GM10847 (cell line): Measurements from ENCODE around the gene NPAS2.

Experiments used
- POLR2A ChIP-seq: IDR thresholded peaks from 2 replicates; pipeline ENCODE4 v1.6.1; 2011; ENCODE audit not compliant: insufficient read length; ENCODE audit errors: extremely low read depth

Gene NPAS2

GRCh38 chr2:100909534-100910081 is 89.7 kb downstream of the NPAS2 start:
- no peak for TF ChIP-seq POLR2A

- no peak for TF ChIP-seq POLR2A
Observed at GRCh38 chr2:100910111-100910510, 90.2 kb downstream of the NPAS2 start.

- no peak for TF ChIP-seq POLR2A
Observed at GRCh38 chr2:100919316-100919715, 99.4 kb downstream of the NPAS2 start.

GRCh38 chr2:100921685-100922161 is 101.8 kb downstream of the NPAS2 start:
- TF ChIP-seq POLR2A: no peak

- TF ChIP-seq POLR2A: no peak
Observed at GRCh38 chr2:100923461-100924060, 103.6 kb downstream of the NPAS2 start.

GRCh38 chr2:100924122-100924519 is 104.2 kb downstream of the NPAS2 start:
- no peak for TF ChIP-seq POLR2A

- no peak for TF ChIP-seq POLR2A
Observed at GRCh38 chr2:100924520-100925451, 104.8 kb downstream of the NPAS2 start.

- TF ChIP-seq POLR2A: no peak
Observed at GRCh38 chr2:100928235-100928634, 108.3 kb downstream of the NPAS2 start.

GRCh38 chr2:100929147-100929546 is 109.2 kb downstream of the NPAS2 start:
- no peak for TF ChIP-seq POLR2A

GRCh38 chr2:100934504-100935371 is 114.8 kb downstream of the NPAS2 start:
- TF ChIP-seq POLR2A: no peak

- TF ChIP-seq POLR2A: no peak
Observed at GRCh38 chr2:100935372-100935752, 115.4 kb downstream of the NPAS2 start.

GRCh38 chr2:100936070-100936741 is 116.3 kb downstream of the NPAS2 start:
- no peak for TF ChIP-seq POLR2A

- TF ChIP-seq POLR2A: no peak
Observed at GRCh38 chr2:100936972-100937542, 117.1 kb downstream of the NPAS2 start.

- no peak for TF ChIP-seq POLR2A
Observed at GRCh38 chr2:100938031-100939026, 118.4 kb downstream of the NPAS2 start.
